Ectodermal cell (in vitro differentiated cells): ENCODE data around the gene CCDC60.
"Not testable (repeated sequence)": the region's sequence is repeated elsewhere in the genome, so short reads cannot be mapped to it uniquely, and the experiment has no call there.

Experiments
- H3K27ac ChIP-seq: 2 replicates; pipeline ENCODE4 v1.7.0; 2013; ENCODE audit warnings: mild to moderate bottlenecking, low read depth, low read length; ENCODE audit not compliant: insufficient read depth, poor library complexity, severe bottlenecking
- H3K27me3 ChIP-seq: 2 replicates; pipeline ENCODE4 v1.7.0; 2013; ENCODE audit warnings: mild to moderate bottlenecking, low read length; ENCODE audit not compliant: insufficient read depth, control insufficient read depth, poor library complexity, severe bottlenecking
- H3K36me3 ChIP-seq: one replicate; pipeline ENCODE4 v1.7.0; 2013; ENCODE audit warnings: low read length; ENCODE audit not compliant: control insufficient read depth, insufficient read depth
- H3K4me1 ChIP-seq: one replicate; pipeline ENCODE4 v1.7.0; 2013; ENCODE audit warnings: low read length; ENCODE audit not compliant: control insufficient read depth, insufficient read depth
- H3K4me3 ChIP-seq: 2 replicates; pipeline ENCODE4 v1.7.0; 2013; ENCODE audit warnings: low read depth, low read length, control low read depth; ENCODE audit not compliant: insufficient read depth
- H3K9me3 ChIP-seq: 2 replicates; pipeline ENCODE4 v1.7.0; 2013; ENCODE audit warnings: mild to moderate bottlenecking, low read length, moderate library complexity; ENCODE audit not compliant: control insufficient read depth
- WGBS, 2 experiments: methylation state at CpG; one replicate each; pipeline ENCODE4 v1.1.7; 2013; ENCODE audit warnings: missing lambda C conversion rate in 2 of 2; 5-methylcytosine and 5-hydroxymethylcytosine counted together

The CCDC60 gene

DNA sequence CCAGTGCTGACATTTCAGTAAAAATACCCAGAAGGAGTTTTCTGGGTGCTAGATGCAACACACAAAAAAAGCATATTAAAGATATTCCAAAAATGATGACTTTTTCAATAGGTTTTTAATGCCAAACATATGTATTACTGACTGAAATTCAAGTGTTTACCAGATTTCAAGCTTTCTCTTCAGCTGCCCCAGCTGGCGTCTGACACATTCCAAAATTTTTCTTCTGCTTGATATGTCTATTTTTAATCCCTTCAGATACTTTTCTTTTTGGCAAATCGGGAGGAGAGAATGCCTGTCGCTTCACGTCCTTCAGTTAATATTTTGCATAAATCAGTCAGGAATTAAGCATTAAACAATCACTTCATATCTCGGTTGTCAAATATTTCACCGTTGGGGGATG, 7.1 kb upstream of the CCDC60 start:
- Histone ChIP-seq H3K27me3 (no peaks in the 10 kb centered on the region), H3K4me3 (no peak overlapping the region), H3K4me1 (no peaks in the 10 kb centered on the region), H3K27ac (no peak overlapping the region), H3K36me3 (no peaks in the 10 kb centered on the region), H3K9me3 (no peaks in the 10 kb centered on the region)
- 75 to 83% methylated on average over 6 of the region's 6 CpGs for WGBS, 2 experiments

- WGBS, 2 experiments = 60 to 72% methylated on average over 3 of the region's 3 CpGs
- H3K4me1 ChIP-seq = no peaks in the 10 kb centered on the region
- no peak overlapping the region for H3K4me3 ChIP-seq
- no peaks in the 10 kb centered on the region for H3K27me3 ChIP-seq
- no peaks in the 10 kb centered on the region for H3K36me3 ChIP-seq
- no peak overlapping the region for H3K27ac ChIP-seq
- no peaks in the 10 kb centered on the region for H3K9me3 ChIP-seq
These were observed 6.4 kb upstream of the CCDC60 start for GRCh38 chr12:119328111-119328510.

DNA sequence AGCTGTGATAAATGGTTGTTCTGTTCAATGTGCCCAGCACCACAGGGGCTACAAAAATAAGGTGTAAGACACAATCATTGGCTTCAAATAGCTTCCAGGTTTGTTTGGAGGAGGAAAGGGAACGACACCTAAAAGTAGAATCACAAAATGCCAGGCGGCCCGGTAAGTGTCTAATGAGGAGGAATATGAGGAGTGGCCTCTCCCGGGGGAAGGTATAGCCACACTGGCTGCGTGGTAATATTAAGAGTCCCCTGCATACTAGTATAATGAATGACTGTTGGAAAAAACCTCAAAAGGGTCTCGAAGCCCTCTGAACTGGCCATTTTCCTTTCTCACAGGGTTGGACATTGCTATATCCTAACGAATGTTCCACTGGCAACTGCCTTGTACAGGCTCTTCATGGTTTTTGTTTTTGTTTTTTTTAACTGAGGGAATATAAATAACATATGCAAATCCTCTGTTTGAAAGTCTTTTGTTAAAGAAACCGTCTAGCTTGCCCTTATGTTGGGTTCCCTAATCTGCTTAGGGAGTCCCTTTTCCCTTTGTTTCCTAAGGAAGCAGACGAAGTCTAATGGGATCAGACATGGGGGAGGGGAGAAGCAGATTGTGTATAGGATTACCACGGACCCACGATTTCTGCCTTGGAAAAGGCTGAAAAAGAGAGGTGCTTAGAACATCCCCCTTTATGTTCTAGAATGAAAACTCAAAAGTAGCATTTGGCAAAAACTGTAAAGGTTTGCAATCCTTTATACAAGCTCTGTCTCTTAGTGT, 4.2 kb downstream of the CCDC60 start:
- H3K27ac ChIP-seq = no peak overlapping the region
- 43% methylated on average over 11 of the region's 11 CpGs for WGBS, 2 experiments

GRCh38 chr12:119340578-119340977, 6.0 kb downstream of the CCDC60 start:
- Histone ChIP-seq H3K36me3 (no peaks in the 10 kb centered on the region), H3K27me3 (peaks cover 39% of the 10 kb centered on the region), H3K4me3 (no peak overlapping the region), H3K9me3 (no peaks in the 10 kb centered on the region), H3K27ac (no peak overlapping the region), H3K4me1 (peaks cover 29% of the 10 kb centered on the region)
- WGBS, 2 experiments = 92 to 96% methylated on average over 5 to 7 of the region's 7 CpGs

More for the DNA sequence above, 4.2 kb downstream of the CCDC60 start:
- H3K36me3 ChIP-seq = no peaks in the 10 kb centered on the region
- peaks cover 46% of the 10 kb centered on the region for H3K27me3 ChIP-seq
- H3K9me3 ChIP-seq = no peaks in the 10 kb centered on the region
- H3K4me1 ChIP-seq = peaks cover 34% of the 10 kb centered on the region
- H3K4me3 ChIP-seq = no peak overlapping the region

DNA sequence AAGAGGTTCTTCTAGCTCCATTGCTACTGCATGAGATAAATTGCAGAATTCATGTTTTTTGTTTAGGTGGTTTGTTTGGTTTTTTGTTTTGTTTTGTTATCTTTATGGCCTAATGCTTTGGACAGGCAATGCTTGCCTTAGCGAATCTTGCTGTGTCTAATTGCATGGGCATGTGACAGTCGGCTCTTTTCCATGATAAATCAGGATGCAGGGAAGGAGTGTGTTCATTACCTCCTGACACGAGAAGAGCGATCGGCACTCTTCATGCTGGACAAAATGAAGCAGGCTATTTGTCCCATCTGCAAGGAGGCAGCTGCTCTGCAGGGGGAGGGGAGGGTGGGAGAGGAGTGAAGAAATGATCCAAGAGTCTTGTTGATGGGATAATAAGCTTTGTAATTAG, 6.5 kb downstream of the CCDC60 start:
- 91 to 93% methylated on average over 5 of the region's 5 CpGs for WGBS, 2 experiments
- Histone ChIP-seq H3K9me3 (no peaks in the 10 kb centered on the region), H3K27ac (no peak overlapping the region), H3K4me3 (no peak overlapping the region), H3K27me3 (peaks cover 39% of the 10 kb centered on the region), H3K4me1 (peaks cover 29% of the 10 kb centered on the region), H3K36me3 (no peaks in the 10 kb centered on the region)

GRCh38 chr12:119341988-119342387, 7.5 kb downstream of the CCDC60 start:
- Histone ChIP-seq H3K9me3 (no peaks in the 10 kb centered on the region), H3K27me3 (peaks cover 30% of the 10 kb centered on the region), H3K36me3 (no peaks in the 10 kb centered on the region), H3K4me1 (peaks cover 24% of the 10 kb centered on the region), H3K4me3 (no peak overlapping the region), H3K27ac (no peak overlapping the region)
- WGBS, 2 experiments = 89 to 95% methylated on average over 2 of the region's 2 CpGs

- Histone ChIP-seq H3K27me3 (peaks cover 18% of the 10 kb centered on the region), H3K4me3 (no peak overlapping the region), H3K36me3 (no peaks in the 10 kb centered on the region), H3K4me1 (peaks cover 14% of the 10 kb centered on the region), H3K27ac (no peak overlapping the region), H3K9me3 (no peaks in the 10 kb centered on the region)
- 97 to 98% methylated on average over 7 of the region's 7 CpGs for WGBS, 2 experiments
These were observed 8.6 kb downstream of the CCDC60 start for GRCh38 chr12:119343130-119343529.

- Histone ChIP-seq H3K27me3 (no peaks in the 10 kb centered on the region), H3K36me3 (no peaks in the 10 kb centered on the region), H3K4me1 (no peaks in the 10 kb centered on the region), H3K4me3 (no peak overlapping the region), H3K9me3 (no peaks in the 10 kb centered on the region), H3K27ac (no peak overlapping the region)
- WGBS, 2 experiments = 89 to 95% methylated on average over 4 of the region's 4 CpGs
These were observed 19.6 kb downstream of the CCDC60 start for GRCh38 chr12:119354172-119354571.

- not testable (repeated sequence) for H3K36me3 ChIP-seq, H3K4me3 ChIP-seq, H3K27ac ChIP-seq, H3K27me3 ChIP-seq, H3K9me3 ChIP-seq
- peaks cover 12% of the 10 kb centered on the region for H3K4me1 ChIP-seq
- WGBS, 2 experiments = 94 to 97% methylated on average over 22 to 26 of the region's 33 CpGs
These were observed 25.8 kb downstream of the CCDC60 start for GRCh38 chr12:119360366-119360765.

- H3K27ac ChIP-seq = no peak overlapping the region
- H3K9me3 ChIP-seq = no peaks in the 10 kb centered on the region
- no peaks in the 10 kb centered on the region for H3K27me3 ChIP-seq
- no peak overlapping the region for H3K4me3 ChIP-seq
- 87 to 99% methylated on average over 4 of the region's 4 CpGs for WGBS, 2 experiments
- H3K36me3 ChIP-seq = no peaks in the 10 kb centered on the region
- H3K4me1 ChIP-seq = peaks cover 12% of the 10 kb centered on the region
These were observed 28.5 kb downstream of the CCDC60 start for GRCh38 chr12:119363037-119363436.
